GM12865 (cell line): ENCODE results near the gene GIMAP6.
"Not testable (repeated sequence)": the region's sequence is repeated elsewhere in the genome, so short reads cannot be mapped to it uniquely, and the experiment has no call there.

ENCODE experiments used
- DNase-seq: peaks from one replicate; pipeline ENCODE4 v3.0.0; 2010; ENCODE audit warnings: low read depth
- H3K4me3 ChIP-seq: 2 replicates; pipeline ENCODE4 v1.5.1; 2011; ENCODE audit warnings: mild to moderate bottlenecking, low read depth, low read length, control low read depth
- CTCF ChIP-seq: IDR thresholded peaks from 2 replicates; pipeline ENCODE4 v1.5.1; 2011; ENCODE audit warnings: low read length, control low read depth, low read depth, inconsistent platforms; ENCODE audit not compliant: insufficient read depth; ENCODE audit errors: missing control alignments

The GIMAP6 gene

GRCh38 chr7:150631866-150632864 is at the start of gene GIMAP6:
Gene GIMAP6 (minus strand): TSS chr7:150632385. CDS start chr7:150630142, 2,243 bp downstream.
- no peak for TF ChIP-seq CTCF
- peak; percentile 85 for DNase-seq

GRCh38 chr7:150680364-150680763 is 48.2 kb upstream of the GIMAP6 start:
- DNase-seq, H3K4me3 ChIP-seq: not testable (repeated sequence)

More at GRCh38 chr7:150631866-150632864, at the start of gene GIMAP6:
- H3K4me3 ChIP-seq, result peak within 1 kb of the TSS; percentile 73

DNA sequence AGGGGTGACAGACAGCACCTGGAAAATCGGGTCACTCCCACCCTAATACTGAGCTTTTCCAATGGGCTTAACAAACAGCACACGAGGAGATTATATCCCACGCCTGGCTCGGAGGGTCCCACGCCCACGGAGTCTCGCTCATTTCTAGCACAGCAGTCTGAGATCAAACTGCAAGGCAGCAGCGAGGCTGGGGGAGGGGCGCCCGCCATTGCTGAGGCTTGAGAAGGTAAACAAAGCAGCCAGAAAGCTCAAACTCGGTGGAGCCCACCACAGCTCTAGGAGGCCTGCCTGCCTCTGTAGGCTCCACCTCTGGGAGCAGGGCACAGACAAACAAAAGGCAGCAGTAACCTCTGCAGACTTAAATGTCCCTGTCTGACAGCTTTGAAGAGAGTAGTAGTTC is 46.4 kb upstream of the GIMAP6 start:
- DNase-seq, H3K4me3 ChIP-seq: not testable (repeated sequence)

DNA sequence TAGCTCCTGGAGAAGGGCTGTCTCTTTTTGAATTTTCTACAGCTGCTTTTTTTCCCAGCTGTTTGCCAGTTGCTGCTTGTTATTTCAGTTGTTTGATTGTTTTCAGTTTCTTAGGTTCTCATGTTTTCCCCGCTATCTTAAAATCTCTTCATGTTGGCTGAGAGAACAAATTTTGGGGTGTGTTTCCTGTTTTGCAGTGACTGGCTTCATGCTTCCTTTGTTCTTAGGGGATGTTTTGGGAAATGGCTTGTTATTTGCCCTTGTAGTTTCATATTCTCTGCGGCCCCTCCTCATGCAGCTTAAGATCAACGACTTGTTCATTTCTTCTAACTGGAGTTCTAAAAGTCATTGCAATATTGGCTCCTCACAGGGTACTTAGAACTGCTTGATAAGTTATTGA is 44.7 kb upstream of the GIMAP6 start:
- H3K4me3 ChIP-seq, result not testable (repeated sequence)
- peak; percentile 38 for DNase-seq

DNA sequence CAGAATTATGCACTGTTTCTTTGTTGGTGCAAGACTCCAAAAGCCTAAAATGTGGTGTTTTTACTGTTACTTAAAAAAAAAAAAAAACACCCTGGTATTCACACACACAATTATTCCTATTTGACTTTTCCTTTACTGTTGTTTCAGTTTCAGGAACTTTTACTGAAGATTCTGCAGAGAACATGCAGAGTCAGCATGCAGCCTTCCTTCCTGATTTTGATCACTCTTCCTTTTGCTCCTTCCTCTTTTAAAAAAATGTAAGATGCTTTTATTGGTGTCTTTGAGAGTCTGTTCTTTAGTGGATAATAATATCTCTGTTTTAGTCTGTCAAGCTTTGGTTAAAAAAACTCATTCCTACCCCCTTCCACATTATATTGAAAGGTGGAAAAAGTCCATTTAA is 44.1 kb upstream of the GIMAP6 start:
- H3K4me3 ChIP-seq, DNase-seq: not testable (repeated sequence)

DNA sequence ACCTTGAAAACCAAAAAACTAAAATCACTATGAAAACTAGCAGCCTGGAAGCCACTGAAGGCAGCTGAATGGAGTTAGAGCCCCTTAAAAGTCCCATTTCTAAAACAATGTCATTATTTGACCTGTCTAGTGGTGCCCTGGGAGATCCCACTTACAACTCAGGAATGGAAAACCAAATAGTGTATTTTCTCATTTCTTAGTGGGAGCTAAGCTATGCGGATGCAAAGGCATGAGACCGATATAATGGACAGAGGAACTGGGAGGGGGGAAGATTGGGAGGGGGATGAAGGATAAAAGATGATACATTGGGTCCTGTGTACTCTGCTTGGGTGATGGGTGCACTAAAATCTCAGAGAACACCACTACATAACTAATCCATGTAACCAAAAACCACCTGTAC is 43.5 kb upstream of the GIMAP6 start:
- H3K4me3 ChIP-seq, result no peak overlapping the region
- TF ChIP-seq CTCF, result no peak
- no peak for DNase-seq

DNA sequence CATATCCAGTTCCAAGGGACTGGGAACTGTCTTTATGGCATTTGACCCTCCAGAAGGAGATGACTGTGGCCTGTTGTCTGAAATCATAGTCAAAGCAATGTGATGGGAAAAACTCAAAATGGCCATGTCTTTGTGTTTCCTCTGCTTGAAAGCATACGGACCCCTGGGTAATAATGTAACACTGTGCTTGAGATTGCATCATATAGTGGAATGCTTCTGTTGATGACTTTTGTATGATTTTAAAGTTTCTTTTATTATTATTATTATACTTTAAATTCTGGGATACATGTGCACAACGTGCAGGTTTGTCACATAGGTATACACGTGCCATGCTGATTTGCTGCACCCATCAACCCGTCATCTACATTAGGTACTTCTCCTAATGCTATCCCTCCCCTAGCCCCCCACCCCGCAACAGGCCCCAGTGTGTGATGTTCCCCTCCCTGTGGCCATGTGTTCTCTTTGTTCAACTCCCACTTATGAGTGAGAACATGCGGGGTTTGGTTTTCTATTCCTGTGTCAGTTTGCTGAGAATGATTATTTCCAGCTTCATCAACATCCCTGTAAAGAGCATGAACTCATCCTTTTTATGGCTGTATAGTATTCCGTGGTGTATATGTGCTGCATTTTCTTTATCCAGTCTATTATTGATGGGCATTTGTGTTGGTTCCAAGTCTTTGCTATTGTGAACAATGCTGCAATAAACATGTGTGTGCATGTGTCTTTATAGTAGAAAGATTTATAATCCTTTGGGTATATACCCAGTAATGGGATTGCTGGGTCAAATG is 39.8 kb upstream of the GIMAP6 start:
- DNase-seq, H3K4me3 ChIP-seq: not testable (repeated sequence)

- no peak overlapping the region for H3K4me3 ChIP-seq
- TF ChIP-seq CTCF, result no peak
- no peak for DNase-seq
Observed at GRCh38 chr7:150668977-150669376, 36.8 kb upstream of the GIMAP6 start.

DNA sequence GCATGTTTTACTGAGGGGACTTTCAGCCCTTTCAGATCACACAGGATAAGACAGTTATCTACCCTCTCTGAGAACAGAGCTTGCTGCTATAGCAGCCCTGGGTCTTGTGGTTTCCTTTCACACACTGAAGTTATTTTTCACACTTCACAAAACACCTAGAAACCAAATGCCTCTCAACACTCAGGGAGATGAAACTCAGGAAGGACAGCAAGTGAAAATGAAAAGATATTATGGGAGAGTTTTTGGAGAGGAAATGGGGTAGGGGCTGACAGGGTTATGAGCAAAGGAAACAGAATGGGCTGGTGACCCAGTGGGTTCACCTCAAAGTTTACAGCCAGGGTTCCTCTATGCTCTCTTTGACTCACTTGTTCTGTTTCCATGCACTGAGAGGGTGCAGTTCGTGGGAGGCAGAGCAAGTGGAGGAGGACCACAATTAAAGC is 36.3 kb upstream of the GIMAP6 start:
- peak; percentile 95 for DNase-seq
- no peak overlapping the region for H3K4me3 ChIP-seq
- no peak for TF ChIP-seq CTCF
